D721Med (cell line): ENCODE data around the gene NOB1.
"Not testable (repeated sequence)": the region's sequence is repeated elsewhere in the genome, so short reads cannot be mapped to it uniquely, and the experiment has no call there.

ENCODE experiments used
- DNase-seq: peaks from one replicate; pipeline ENCODE4 v3.0.0; 2011; ENCODE audit warnings: low spot score; ENCODE audit not compliant: insufficient read length
- FAIRE-seq: peaks from 2 replicates; lab custom pipeline; 2011; peaks lifted over from hg19 to GRCh38; lab: Jason Lieb, UNC
- TF ChIP-seq, protein P1 (sequence below): IDR thresholded peaks from 2 replicates; pipeline ENCODE4 v1.5.1; 2012; ENCODE audit warnings: mild to moderate bottlenecking, control low read depth; ENCODE audit not compliant: insufficient read depth; ENCODE audit errors: missing control alignments

NOB1 gene

DNA sequence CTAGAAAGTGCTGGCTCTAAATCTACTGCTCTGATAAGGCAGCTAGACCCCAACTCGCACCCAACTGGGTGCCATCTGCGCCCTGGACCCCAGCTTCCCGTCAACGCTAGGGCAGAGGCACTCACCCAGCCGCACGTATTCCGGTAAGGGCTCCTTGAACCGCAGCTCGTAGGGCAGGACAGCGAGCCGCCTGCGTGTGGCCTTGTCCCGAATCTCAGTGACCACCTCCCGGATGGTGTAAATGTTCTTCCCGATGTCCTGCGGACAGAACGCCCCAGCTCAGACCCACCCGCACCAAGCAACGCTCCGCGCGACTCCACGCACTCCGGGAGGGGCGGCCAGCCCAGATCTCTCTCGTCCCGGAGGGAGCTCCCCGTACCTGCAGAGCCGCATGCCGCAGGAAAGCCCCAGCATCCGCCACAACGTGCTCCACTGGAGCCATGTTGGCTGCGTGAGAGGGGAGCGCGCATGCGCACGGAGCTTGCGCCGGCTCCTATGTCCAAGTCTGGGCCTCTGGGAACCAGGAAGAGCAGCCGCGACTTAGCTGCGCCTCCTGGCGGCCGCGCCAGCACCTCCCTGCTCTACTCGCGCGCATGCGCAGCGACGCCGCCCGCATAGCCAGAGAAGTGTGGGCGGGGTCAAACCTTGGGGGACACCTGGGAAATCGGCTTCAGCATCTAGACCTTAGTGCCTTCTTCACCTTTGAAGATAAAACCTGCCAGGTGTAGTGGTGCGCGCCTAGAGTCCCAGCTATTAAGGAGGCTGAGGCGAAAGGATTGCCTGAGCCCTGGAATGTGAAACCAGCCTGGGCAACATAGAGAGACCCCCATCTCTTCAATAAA lies at the start of gene NOB1:
Gene NOB1 (minus strand): TSS at position 458 of the 842 bp plus-strand sequence. CDS start 16 bp downstream, at position 442.
- TF ChIP-seq, protein P1, sequence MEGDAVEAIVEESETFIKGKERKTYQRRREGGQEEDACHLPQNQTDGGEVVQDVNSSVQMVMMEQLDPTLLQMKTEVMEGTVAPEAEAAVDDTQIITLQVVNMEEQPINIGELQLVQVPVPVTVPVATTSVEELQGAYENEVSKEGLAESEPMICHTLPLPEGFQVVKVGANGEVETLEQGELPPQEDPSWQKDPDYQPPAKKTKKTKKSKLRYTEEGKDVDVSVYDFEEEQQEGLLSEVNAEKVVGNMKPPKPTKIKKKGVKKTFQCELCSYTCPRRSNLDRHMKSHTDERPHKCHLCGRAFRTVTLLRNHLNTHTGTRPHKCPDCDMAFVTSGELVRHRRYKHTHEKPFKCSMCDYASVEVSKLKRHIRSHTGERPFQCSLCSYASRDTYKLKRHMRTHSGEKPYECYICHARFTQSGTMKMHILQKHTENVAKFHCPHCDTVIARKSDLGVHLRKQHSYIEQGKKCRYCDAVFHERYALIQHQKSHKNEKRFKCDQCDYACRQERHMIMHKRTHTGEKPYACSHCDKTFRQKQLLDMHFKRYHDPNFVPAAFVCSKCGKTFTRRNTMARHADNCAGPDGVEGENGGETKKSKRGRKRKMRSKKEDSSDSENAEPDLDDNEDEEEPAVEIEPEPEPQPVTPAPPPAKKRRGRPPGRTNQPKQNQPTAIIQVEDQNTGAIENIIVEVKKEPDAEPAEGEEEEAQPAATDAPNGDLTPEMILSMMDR: peak; percentile 86
- no peak for FAIRE-seq
- DNase-seq: peak; percentile 39

- DNase-seq: no peak
- TF ChIP-seq, protein P1: no peak
- no peak for FAIRE-seq
These were observed 49.6 kb upstream of the NOB1 start for GRCh38 chr16:69804297-69804696.

DNA sequence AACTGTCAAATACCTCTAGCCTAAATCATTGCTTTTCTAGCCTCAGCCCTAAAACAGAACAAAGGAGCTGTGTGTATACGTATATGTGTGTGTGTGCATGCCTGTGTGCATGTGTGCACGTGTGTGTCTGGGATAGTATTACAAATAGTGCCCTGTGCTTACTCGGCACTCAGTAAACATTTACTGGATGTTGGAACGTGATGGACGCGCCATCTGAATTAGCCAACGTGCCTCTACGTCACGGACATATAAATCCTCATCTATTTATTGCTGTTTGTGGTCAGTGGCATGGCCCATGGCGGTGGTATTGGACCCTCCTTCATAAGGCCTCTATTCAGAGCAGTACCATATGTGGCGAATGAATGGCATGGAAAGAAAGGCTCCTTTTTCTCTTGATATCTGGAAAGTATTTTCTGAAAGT lies 44.9 kb upstream of the NOB1 start:
- FAIRE-seq: no peak
- TF ChIP-seq, protein P1: no peak
- DNase-seq: no peak

GRCh38 chr16:69798466-69798865 lies 43.7 kb upstream of the NOB1 start:
- DNase-seq: no peak
- no peak for FAIRE-seq
- TF ChIP-seq, protein P1: no peak

GRCh38 chr16:69796285-69797118 lies 41.8 kb upstream of the NOB1 start:
- DNase-seq (peak; percentile 19), FAIRE-seq (no peak)
- TF ChIP-seq, protein P1: peak; percentile 90

- no peak for FAIRE-seq
- no peak for DNase-seq
- TF ChIP-seq, protein P1: no peak
These were observed 39.8 kb upstream of the NOB1 start for GRCh38 chr16:69794486-69794885.

GRCh38 chr16:69793526-69793925 lies 38.8 kb upstream of the NOB1 start:
- FAIRE-seq (no peak), DNase-seq (no peak)
- TF ChIP-seq, protein P1: no peak

- not testable (repeated sequence) for DNase-seq, FAIRE-seq
These were observed 36.7 kb upstream of the NOB1 start for GRCh38 chr16:69791391-69791847.
